Mucosa of gallbladder (tissue), 1 donor: ENCODE measurements around the gene GPR82. TPM values are rescaled to one million over a fixed set of nuclear protein-coding genes. Genes with fewer than 3 reads are reported as not detected.

Source experiments
- total RNA-seq: library from RNA; stranded (reverse); gene quantifications from one replicate; pipeline ENCODE4 v1.2.1, GENCODE V29; 2021
- donor health status: DM: no; HTN: no; CAD: no.

GPR82 gene
- total RNA-seq, 1 donor from 2014 or later = 1.2 TPM

Other genes with a start within 250 kb of the GPR82 start
- 20.9 TPM for gene GPR34, start 35.2 kb upstream of the GPR82 start, total RNA-seq
- gene CASK, start 199.4 kb downstream of the GPR82 start, total RNA-seq = 56.1 TPM